ENCODE measurements around the gene TGFBR1. TPM values are rescaled to one million over a fixed set of nuclear protein-coding genes. Genes with fewer than 3 reads are reported as not detected.

Gene TGFBR1
- total and polyA plus RNA-seq, 8 donors, result 34.6 to 74.1 (median 41.3) TPM

DNA sequence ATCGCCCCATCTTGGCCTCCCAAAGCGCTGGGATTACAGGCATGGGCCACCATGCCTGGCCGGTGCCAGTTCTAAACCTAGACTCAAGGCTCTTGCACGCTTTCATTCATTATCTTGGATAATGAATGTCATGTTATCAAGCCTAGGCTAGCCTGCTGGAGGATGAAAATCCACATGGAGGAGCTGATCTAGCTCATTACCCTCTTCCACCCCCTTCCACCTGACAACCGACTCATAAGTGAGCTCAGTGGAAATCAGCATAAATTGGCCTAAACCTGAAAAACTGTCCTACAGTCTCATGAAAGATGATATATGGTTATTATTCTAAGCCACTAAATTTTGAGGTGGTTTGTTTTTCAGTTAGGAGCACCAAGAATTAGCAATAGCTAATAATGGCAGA, 3.6 kb upstream of the TGFBR1 start:
- Histone ChIP-seq H3K27ac (no peak overlapping the region), H3K9me3 (no peaks in the 10 kb centered on the region), H3K4me1 (peaks cover 0 to 20% of the 10 kb centered on the region in 2 donors), H3K27me3 (no peaks in the 10 kb centered on the region), H3K36me3 (no peaks in the 10 kb centered on the region), H3K4me3 (no peak overlapping the region)
- TF ChIP-seq, protein P1, sequence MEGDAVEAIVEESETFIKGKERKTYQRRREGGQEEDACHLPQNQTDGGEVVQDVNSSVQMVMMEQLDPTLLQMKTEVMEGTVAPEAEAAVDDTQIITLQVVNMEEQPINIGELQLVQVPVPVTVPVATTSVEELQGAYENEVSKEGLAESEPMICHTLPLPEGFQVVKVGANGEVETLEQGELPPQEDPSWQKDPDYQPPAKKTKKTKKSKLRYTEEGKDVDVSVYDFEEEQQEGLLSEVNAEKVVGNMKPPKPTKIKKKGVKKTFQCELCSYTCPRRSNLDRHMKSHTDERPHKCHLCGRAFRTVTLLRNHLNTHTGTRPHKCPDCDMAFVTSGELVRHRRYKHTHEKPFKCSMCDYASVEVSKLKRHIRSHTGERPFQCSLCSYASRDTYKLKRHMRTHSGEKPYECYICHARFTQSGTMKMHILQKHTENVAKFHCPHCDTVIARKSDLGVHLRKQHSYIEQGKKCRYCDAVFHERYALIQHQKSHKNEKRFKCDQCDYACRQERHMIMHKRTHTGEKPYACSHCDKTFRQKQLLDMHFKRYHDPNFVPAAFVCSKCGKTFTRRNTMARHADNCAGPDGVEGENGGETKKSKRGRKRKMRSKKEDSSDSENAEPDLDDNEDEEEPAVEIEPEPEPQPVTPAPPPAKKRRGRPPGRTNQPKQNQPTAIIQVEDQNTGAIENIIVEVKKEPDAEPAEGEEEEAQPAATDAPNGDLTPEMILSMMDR (IDR thresholded peaks at IDR 0.05), result no peak
- DNase-seq, result no peak
- intact Hi-C loops (cut with DNase I), result no loop called here
- no peak for ATAC-seq

DNA sequence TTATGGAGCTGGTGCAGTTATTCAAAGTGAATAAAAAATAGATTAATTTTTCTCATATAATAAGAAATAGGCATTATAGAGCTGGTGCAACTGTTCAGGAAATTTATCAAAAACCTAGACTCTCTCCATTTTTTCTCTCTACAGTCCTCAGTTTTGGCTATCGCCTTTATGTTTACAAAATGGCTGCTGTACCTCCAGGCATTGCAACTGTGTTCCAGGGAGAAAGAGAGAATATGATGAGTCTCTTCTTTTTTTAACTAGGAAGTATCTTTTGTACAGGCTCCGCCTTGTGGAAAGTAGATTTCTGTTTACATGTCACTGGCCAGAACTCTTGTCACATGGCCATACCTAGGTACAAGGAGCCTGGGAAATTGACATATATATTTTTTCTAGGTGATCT, 3.1 kb upstream of the TGFBR1 start:
- TF ChIP-seq, protein P1 (IDR thresholded peaks at IDR 0.05), result no peak
- no peak for DNase-seq
- Histone ChIP-seq H3K27me3 (no peaks in the 10 kb centered on the region), H3K4me3 (no peak overlapping the region), H3K4me1 (peaks cover 3 to 25% of the 10 kb centered on the region in 2 donors), H3K27ac (no peak overlapping the region), H3K9me3 (no peaks in the 10 kb centered on the region), H3K36me3 (no peaks in the 10 kb centered on the region)
- intact Hi-C loops (cut with DNase I), result no loop called here
- ATAC-seq, result no peak

DNA sequence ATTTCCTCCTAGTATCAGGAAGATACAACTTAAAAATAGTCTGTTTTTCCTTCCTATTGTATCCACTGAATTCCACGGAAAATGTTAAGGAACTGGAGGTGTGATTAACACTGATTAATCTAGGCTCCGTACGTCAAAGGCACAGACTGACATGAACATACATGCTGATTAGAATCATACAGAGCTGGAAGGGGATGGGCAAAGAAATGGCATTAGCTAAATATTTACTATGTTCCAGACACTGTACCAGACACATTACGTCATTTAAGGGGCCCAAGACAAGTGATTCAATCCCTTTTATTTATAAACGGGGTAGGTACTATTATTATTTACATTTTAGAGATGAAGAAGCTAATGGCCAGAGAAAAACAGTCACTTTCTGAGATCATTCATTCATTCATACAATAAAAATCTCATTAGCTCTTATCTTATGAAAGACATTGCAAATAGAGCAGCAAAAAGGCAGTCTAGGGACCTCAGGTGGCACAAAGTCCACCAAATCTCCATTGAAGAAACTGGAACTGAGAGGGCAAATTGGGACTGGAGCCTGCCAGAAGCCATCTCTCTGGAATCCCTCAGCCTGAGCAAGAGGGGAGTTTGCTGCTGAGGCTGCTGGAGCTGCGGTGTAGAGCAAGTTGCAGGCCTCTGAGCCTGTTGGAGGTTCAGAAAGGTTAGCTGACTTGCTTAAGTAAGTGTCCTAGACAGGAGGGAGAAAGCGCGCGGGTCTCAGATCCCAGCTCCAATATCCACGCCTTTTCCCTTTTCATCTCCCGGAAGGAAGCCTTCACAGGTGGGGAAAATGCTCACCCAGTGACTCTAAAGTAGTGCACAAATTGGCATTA, 1.6 kb upstream of the TGFBR1 start:
- Histone ChIP-seq H3K4me1 (peaks cover 4 to 40% of the 10 kb centered on the region in 2 donors), H3K36me3 (no peaks in the 10 kb centered on the region), H3K27ac (peak overlapping the region; percentile 86 to 92), H3K27me3 (no peaks in the 10 kb centered on the region), H3K9me3 (no peaks in the 10 kb centered on the region), H3K4me3 (no peak overlapping the region)
- intact Hi-C loops (cut with DNase I), result no loop called here
- TF ChIP-seq, protein P1 (IDR thresholded peaks at IDR 0.05), result no peak
- DNase-seq (no peak), ATAC-seq (no peak)

DNA sequence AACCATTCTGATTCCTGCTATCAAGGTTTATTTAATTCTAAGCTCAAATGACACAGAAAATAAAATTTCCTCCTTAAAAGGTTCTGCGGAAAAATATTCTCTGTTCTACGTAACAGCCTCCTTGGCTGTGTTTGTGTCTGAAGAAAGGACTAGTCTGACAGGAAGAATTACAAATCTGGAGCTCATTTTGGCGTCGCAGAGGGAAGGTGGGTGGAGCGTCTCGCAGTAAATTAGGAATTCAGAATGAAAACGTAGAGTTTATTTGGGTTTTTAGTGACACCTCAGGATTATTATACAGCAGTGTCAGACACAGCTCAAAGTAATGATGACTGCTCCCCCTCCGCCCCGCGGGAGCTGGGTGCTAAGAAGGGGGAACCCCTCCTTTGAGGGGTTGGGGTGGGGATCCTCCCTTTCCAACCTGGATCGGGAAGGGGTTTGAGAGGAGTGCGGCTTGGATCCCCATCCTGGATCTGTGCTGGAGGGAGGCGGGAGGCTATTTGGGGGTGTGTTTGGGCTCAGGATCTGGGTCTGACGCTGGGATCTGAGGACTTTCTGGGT, 933 bp upstream of the TGFBR1 start:
- H3K27me3 ChIP-seq, result no peaks in the 10 kb centered on the region
- DNase-seq (peak in 2 of 4 donors; percentile 20 to 26), ATAC-seq (peak; percentile 2)
- TF ChIP-seq, protein P1 (IDR thresholded peaks at IDR 0.05), result no peak
- H3K4me3 ChIP-seq, result peak overlapping the region; percentile 45 to 71
- no peaks in the 10 kb centered on the region for H3K9me3 ChIP-seq
- H3K36me3 ChIP-seq, result no peaks in the 10 kb centered on the region
- H3K27ac ChIP-seq, result peak overlapping the region; percentile 86 to 92
- intact Hi-C loops (cut with DNase I), result no loop called here
- peaks cover 7 to 47% of the 10 kb centered on the region in 2 donors for H3K4me1 ChIP-seq
